K562 (cell line): ENCODE results near the gene KSR2. TPM values are rescaled to one million over a fixed set of nuclear protein-coding genes. Genes with fewer than 3 reads are reported as not detected.

Experiments
- ATAC-seq: fragments of 200-7000 bp; cut with Tn5 transposase; 3 replicates; pipeline ENCODE4 v1.9.1; 2020; ENCODE audit warnings: moderate library complexity
- BruUV-seq: library from RNA; stranded (reverse); fragments of 400-500 nt; replicated peaks from 2 replicates; lab custom pipeline; 2021; lab: Mats Ljungman, UMichigan
- CTCF ChIA-PET: fragments of 300-600 bp; formaldehyde crosslinking; extraction: SDS; loops from one replicate; lab custom pipeline; 2021; ENCODE audit warnings: low intra/inter-chr PET ratio; lab: Yijun Ruan, JAX
- POLR2A ChIA-PET: fragments of 300-600, 350-650 bp; sonication (Branson Sonifier 250); formaldehyde crosslinking; extraction: SDS; loops from one replicate; lab custom pipeline; 2021; ENCODE audit warnings: antibody characterized with exemption, inconsistent platforms; lab: Yijun Ruan, JAX
- DNase-seq, 4 experiments: peaks; one replicate each; pipeline versions ENCODE4 v3.0.0 to v3.0.0-alpha.2; 2011 to 2018; ENCODE audit warnings: low spot score in 3 of 4, mixed read lengths in 3 of 4; ENCODE audit errors: extremely low read depth in 1 of 4
- FAIRE-seq: peaks from 2 replicates; lab custom pipeline; 2011; peaks lifted over from hg19 to GRCh38; lab: Jason Lieb, UNC
- H2AFZ ChIP-seq: 2 replicates; pipeline ENCODE4 v1.6.0; 2011; ENCODE audit warnings: low read depth, low read length, control low read depth, inconsistent platforms
- H3K27ac ChIP-seq: fragments of 200-600 bp; 3 replicates; pipeline ENCODE4 v1.8.0; 2011; ENCODE audit warnings: low read depth, mild to moderate bottlenecking, control low read depth, inconsistent platforms, low read length, moderate library complexity, mixed read lengths; ENCODE audit errors: extremely low read depth
- H3K27me3 ChIP-seq, 2 experiments: fragments of 300-600 bp in 1 of 2; 2 replicates in 1 of 2; 3 replicates in 1 of 2; pipeline versions ENCODE4 v1.6.0 to v1.8.0; 2011; ENCODE audit warnings: inconsistent platforms in 2 of 2, low read length in 2 of 2, mild to moderate bottlenecking in 1 of 2, mixed read lengths in 1 of 2, moderate library complexity in 1 of 2; ENCODE audit not compliant: control insufficient read depth in 2 of 2, insufficient read depth in 2 of 2
- H3K36me3 ChIP-seq: fragments of 300-600 bp; 3 replicates; pipeline ENCODE4 v1.8.0; 2011; ENCODE audit warnings: mild to moderate bottlenecking, low read length, inconsistent platforms; ENCODE audit not compliant: control insufficient read depth, insufficient read depth
- H3K4me1 ChIP-seq, 2 experiments: fragments of 200-600 bp in 1 of 2; replicated peaks in 1 of 2; 2 replicates in 1 of 2; 3 replicates in 1 of 2; pipeline versions ENCODE4 v1.5.1 to v1.8.0; 2011; ENCODE audit warnings: inconsistent platforms in 2 of 2, low read length in 2 of 2, mild to moderate bottlenecking in 1 of 2, mixed read lengths in 1 of 2, moderate library complexity in 1 of 2; ENCODE audit not compliant: control insufficient read depth in 2 of 2, insufficient read depth in 2 of 2
- H3K4me2 ChIP-seq: 2 replicates; pipeline ENCODE4 v1.6.1; 2011; ENCODE audit warnings: low read length, control low read depth, inconsistent platforms, mixed read lengths; ENCODE audit not compliant: insufficient read depth
- H3K4me3 ChIP-seq: fragments of 200-600 bp; sonication (generic), shearing (Covaris generic); 2 replicates; pipeline ENCODE4 v1.5.1; 2016; ENCODE audit warnings: control low read depth, inconsistent platforms
- H3K79me2 ChIP-seq: fragments of 200-600 bp; 3 replicates; pipeline ENCODE4 v1.8.0; 2011; ENCODE audit warnings: low read length, inconsistent platforms; ENCODE audit not compliant: control insufficient read depth, insufficient read depth
- H3K9ac ChIP-seq, 2 experiments: 2 replicates each; pipeline versions ENCODE4 v1.6.0 to v1.6.1; 2011; ENCODE audit warnings: low read depth in 2 of 2, low read length in 2 of 2, control low read depth in 1 of 2, inconsistent platforms in 1 of 2, mild to moderate bottlenecking in 1 of 2, mixed read lengths in 1 of 2; ENCODE audit not compliant: insufficient read depth in 1 of 2
- H3K9me1 ChIP-seq: one replicate; pipeline ENCODE4 v1.6.0; 2011; ENCODE audit warnings: inconsistent platforms, mild to moderate bottlenecking, low read length, moderate library complexity; ENCODE audit not compliant: control insufficient read depth, insufficient read depth
- H3K9me3 ChIP-seq: replicated peaks from 2 replicates; pipeline ENCODE4 v1.5.1; 2011; ENCODE audit warnings: low read depth, low read length, inconsistent platforms; ENCODE audit not compliant: control insufficient read depth, insufficient read depth
- H4K20me1 ChIP-seq: replicated peaks from 2 replicates; pipeline ENCODE4 v1.6.1; 2011; ENCODE audit warnings: low read length, inconsistent platforms, mixed read lengths; ENCODE audit not compliant: control insufficient read depth, insufficient read depth
- KAT7 ChIP-seq: sonication (generic); formaldehyde crosslinking; IDR thresholded peaks from 2 replicates; pipeline ENCODE4 v1.8.0; 2022; ENCODE audit warnings: missing genetic modification reagents, mild to moderate bottlenecking, borderline replicate concordance
- MXD1 ChIP-seq: fragments of 250-450 bp; sonication (Bioruptor Pico); IDR thresholded peaks from 2 replicates; pipeline ENCODE4 v1.8.0; 2021; ENCODE audit warnings: borderline replicate concordance, mild to moderate bottlenecking, moderate library complexity; ENCODE audit not compliant: poor library complexity, severe bottlenecking
- RBM15 ChIP-seq: fragments of 200-400 bp; formaldehyde crosslinking; IDR thresholded peaks from 2 replicates; pipeline ENCODE4 v1.6.1; 2018; ENCODE audit warnings: mild to moderate bottlenecking, low read length, moderate library complexity; ENCODE audit not compliant: insufficient read depth
- TCFL5 ChIP-seq: fragments of 250-450 bp; sonication (Bioruptor Pico); conservative IDR thresholded peaks from 2 replicates; pipeline ENCODE4 v1.6.1; 2021; ENCODE audit warnings: mild to moderate bottlenecking, moderate library complexity, matching md5 sums
- YY1 ChIP-seq, 3 experiments: IDR thresholded peaks; 2 replicates each; pipeline ENCODE4 v1.6.1; 2011; ENCODE audit warnings: low read length in 2 of 3, mild to moderate bottlenecking in 2 of 3, moderate library complexity in 2 of 3, borderline replicate concordance in 1 of 3, control low read depth in 1 of 3, low read depth in 1 of 3; ENCODE audit not compliant: insufficient read depth in 3 of 3, insufficient replicate concordance in 2 of 3, control insufficient read depth in 1 of 3, insufficient read length in 1 of 3; ENCODE audit errors: extremely low read depth in 1 of 3
- ZNF165 ChIP-seq: fragments of 250-450 bp; sonication (Bioruptor Pico); IDR thresholded peaks from 2 replicates; pipeline ENCODE4 v1.4.0; 2020; ENCODE audit warnings: borderline replicate concordance
- ZNF408 ChIP-seq: fragments of 250-450 bp; sonication (Bioruptor Pico); IDR thresholded peaks from 2 replicates; pipeline ENCODE4 v1.4.0; 2020; ENCODE audit warnings: low read depth, mild to moderate bottlenecking, moderate library complexity
- ZSCAN32 ChIP-seq: fragments of 450-650 bp; formaldehyde crosslinking; IDR thresholded peaks from 2 replicates; pipeline ENCODE4 v1.4.0; 2020; ENCODE audit warnings: mild to moderate bottlenecking, moderate library complexity
- WGBS: fragments of 100-300 bp; shearing (Covaris generic); methylation state at CpG from one replicate; pipeline ENCODE4 v1.1.6; 2016; ENCODE audit warnings: low coverage, mixed read lengths; ENCODE audit not compliant: insufficient coverage; ENCODE audit errors: missing lambda C conversion rate; 5-methylcytosine and 5-hydroxymethylcytosine counted together
- in situ Hi-C: fragments of 300-500 bp; cut with MboI; formaldehyde crosslinking; loops from 4 replicates; pipeline ENCODE4 v1.15.0; 2018; ENCODE audit warnings: inconsistent platforms, mixed read lengths
- intact Hi-C: fragments of 100-400 bp; cut with micrococcal nuclease; formaldehyde crosslinking; loops from 2 replicates; pipeline ENCODE4 v1.14.2; 2022
- polyA plus RNA-seq, 8 experiments: library from polyadenylated mRNA; depleted of rRNA in 4 of 8; stranded (reverse) in 5 of 8; unstranded in 3 of 8; fragments of >200 nt; fragmentation: Nextera tagmentation in 2 of 8; fragmentation: Illumina TruSeq in 1 of 8; extraction: Ambion mirVana in 2 of 8; extraction: Trizol in 1 of 8; gene quantifications; 2 replicates each; pipeline versions ENCODE4 v1.2.1 to v1.2.3, GENCODE V29; 2011 to 2014; ENCODE audit warnings: inconsistent platforms in 1 of 8, missing spikeins in 1 of 8
- total RNA-seq, 7 experiments: library from RNA; depleted of rRNA in 6 of 7; stranded (reverse); fragments of >200 nt in 6 of 7; fragmentation: Illumina TruSeq in 2 of 7; extraction: Trizol in 2 of 7; gene quantifications; 2 replicates each; pipeline versions ENCODE4 v1.2.1 to v1.2.3, GENCODE V29; 2011 to 2021; ENCODE audit warnings: low replicate concordance in 1 of 7

The KSR2 gene
- total and polyA plus RNA-seq, 9 of the 15 experiments (the other 6 are each of a cell fraction or from before 2014, with no cell fraction given), result not detected

- FAIRE-seq, result no peak
- no peaks in the 10 kb centered on the region for H3K9me3 ChIP-seq
- no peak overlapping the region for H3K4me3 ChIP-seq
- TF ChIP-seq YY1 (IDR thresholded peaks at IDR 0.05; ENCODE audit: borderline replicate concordance in 1 of 3, control insufficient read depth in 1 of 3, extremely low read depth in 1 of 3, insufficient read depth in 3 of 3, insufficient read length in 1 of 3, insufficient replicate concordance in 2 of 3, low read depth in 1 of 3, low read length in 2 of 3), result no peak
- TF ChIP-seq TCFL5 (CRISPR knock-in tag), result no peak
- no peak for TF ChIP-seq MXD1 (CRISPR knock-in tag)
- TF ChIP-seq ZNF165 (CRISPR knock-in tag), result no peak
- no peak for TF ChIP-seq KAT7 (CRISPR knock-in tag)
- no peak for TF ChIP-seq RBM15
- no peak for TF ChIP-seq ZSCAN32
- TF ChIP-seq ZNF408 (CRISPR knock-in tag), result no peak
- no TSS peak for BruUV-seq
- intact Hi-C loops (no loop called here), in situ Hi-C loops (no loop called here)
- H3K9me1 ChIP-seq, result no peaks in the 10 kb centered on the region
- ATAC-seq, result no peak
- 0% methylated on average over 2 of the region's 2 CpGs for WGBS
- H4K20me1 ChIP-seq, result no peaks in the 10 kb centered on the region
- H3K36me3 ChIP-seq, result no peaks in the 10 kb centered on the region
- no peak overlapping the region for H3K27ac ChIP-seq
- H3K4me1 ChIP-seq, result no peaks in the 10 kb centered on the region
- H3K79me2 ChIP-seq, result no peaks in the 10 kb centered on the region
- H2AFZ ChIP-seq, result no peak overlapping the region
- DNase-seq, result no peak
- H3K27me3 ChIP-seq, result no peaks in the 10 kb centered on the region; a peak in 1 of 5 replicates
- POLR2A ChIA-PET, result no interaction called here
- no peak overlapping the region for H3K4me2 ChIP-seq
- CTCF ChIA-PET, result interaction anchor here (0.5 kb wide), 1 partner anchor 692 kb away, joined by 4 read pairs; no protein-coding TSS in a partner anchor
- H3K9ac ChIP-seq, result no peak overlapping the region
Observed at GRCh38 chr12:117658226-117658625, 310.6 kb downstream of the KSR2 start.
